Measurements from ENCODE around the gene PRSS23.

PRSS23 gene

GRCh38 chr11:86773513-86774252 lies 26.7 kb upstream of the PRSS23 start:
- TF ChIP-seq CTCF (IDR thresholded peaks at IDR 0.05; ENCODE audit: low read depth, low read length) (no peak), MYC (IDR thresholded peaks at IDR 0.05; ENCODE audit: low read depth, low read length) (no peak), POLR2A (IDR thresholded peaks at IDR 0.05; ENCODE audit: extremely low read depth, insufficient read length) (no peak)
- TF ChIP-seq, protein P1, sequence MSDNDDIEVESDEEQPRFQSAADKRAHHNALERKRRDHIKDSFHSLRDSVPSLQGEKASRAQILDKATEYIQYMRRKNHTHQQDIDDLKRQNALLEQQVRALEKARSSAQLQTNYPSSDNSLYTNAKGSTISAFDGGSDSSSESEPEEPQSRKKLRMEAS (IDR thresholded peaks at IDR 0.05; ENCODE audit: low read depth, low read length) = no peak
- DNase-seq (ENCODE audit: low read depth) = no peak
- no peak overlapping the region for H3K4me3 ChIP-seq (ENCODE audit: low read depth, low read length)

GRCh38 chr11:86774417-86774816 lies 25.9 kb upstream of the PRSS23 start:
- H3K4me3 ChIP-seq (ENCODE audit: low read depth, low read length) = no peak overlapping the region
- TF ChIP-seq MYC (IDR thresholded peaks at IDR 0.05; ENCODE audit: low read depth, low read length) = no peak
- TF ChIP-seq POLR2A (IDR thresholded peaks at IDR 0.05; ENCODE audit: extremely low read depth, insufficient read length) = no peak
- TF ChIP-seq, protein P1 (IDR thresholded peaks at IDR 0.05; ENCODE audit: low read depth, low read length) = no peak
- TF ChIP-seq CTCF (IDR thresholded peaks at IDR 0.05; ENCODE audit: low read depth, low read length) = no peak
- no peak for DNase-seq (ENCODE audit: low read depth)

- TF ChIP-seq POLR2A (IDR thresholded peaks at IDR 0.05; ENCODE audit: extremely low read depth, insufficient read length) (no peak), CTCF (IDR thresholded peaks at IDR 0.05; ENCODE audit: low read depth, low read length) (no peak), MYC (IDR thresholded peaks at IDR 0.05; ENCODE audit: low read depth, low read length) (no peak)
- TF ChIP-seq, protein P1 (IDR thresholded peaks at IDR 0.05; ENCODE audit: low read depth, low read length) = no peak
- no peak for DNase-seq (ENCODE audit: low read depth)
- no peak overlapping the region for H3K4me3 ChIP-seq (ENCODE audit: low read depth, low read length)
These were observed 25.0 kb upstream of the PRSS23 start for GRCh38 chr11:86775361-86775760.

- H3K4me3 ChIP-seq (ENCODE audit: low read depth, low read length) = no peak overlapping the region
- peak; percentile 28 for TF ChIP-seq CTCF (IDR thresholded peaks at IDR 0.05; ENCODE audit: low read depth, low read length)
- TF ChIP-seq, protein P1 (IDR thresholded peaks at IDR 0.05; ENCODE audit: low read depth, low read length) = no peak
- no peak for DNase-seq (ENCODE audit: low read depth)
These were observed 18.8 kb upstream of the PRSS23 start for GRCh38 chr11:86781546-86781945.

DNA sequence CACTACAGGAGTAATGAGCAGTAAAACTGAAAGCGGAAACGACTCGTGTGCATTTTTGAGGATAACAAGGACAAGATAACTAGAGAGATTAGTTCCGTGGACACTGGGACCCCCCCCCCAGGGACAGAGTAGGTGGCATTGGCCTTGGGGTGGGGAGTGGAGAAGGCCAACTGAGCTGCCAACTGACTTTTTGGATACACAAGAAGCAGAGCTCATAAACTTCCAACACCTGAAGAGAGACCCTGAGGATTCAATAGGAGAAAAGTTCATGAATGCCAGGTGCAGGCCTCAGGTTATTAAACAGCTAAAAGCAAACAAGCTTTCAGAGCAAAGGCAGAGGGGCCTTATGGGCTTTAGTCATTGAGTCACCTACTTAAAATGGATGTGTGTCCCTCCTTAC lies 17.6 kb upstream of the PRSS23 start:
- TF ChIP-seq CTCF (IDR thresholded peaks at IDR 0.05; ENCODE audit: low read depth, low read length) (no peak), MYC (IDR thresholded peaks at IDR 0.05; ENCODE audit: low read depth, low read length) (no peak), POLR2A (IDR thresholded peaks at IDR 0.05; ENCODE audit: extremely low read depth, insufficient read length) (no peak)
- TF ChIP-seq, protein P1 (IDR thresholded peaks at IDR 0.05; ENCODE audit: low read depth, low read length) = no peak
- no peak overlapping the region for H3K4me3 ChIP-seq (ENCODE audit: low read depth, low read length)

More for the DNA sequence above, 17.6 kb upstream of the PRSS23 start:
- no peak for DNase-seq (ENCODE audit: low read depth)
